Dedifferentiated amniotic fluid mesenchymal stem cell (primary cell): ENCODE measurements around the gene TPRG1.
"Not testable (repeated sequence)": the region's sequence is repeated elsewhere in the genome, so short reads cannot be mapped to it uniquely, and the experiment has no call there.

Experiments
- DNase-seq: peaks from one replicate; pipeline ENCODE4 v3.0.0-alpha.2; 2016; ENCODE audit errors: extremely low spot score

TPRG1 gene

GRCh38 chr3:189316296-189317019 is 144.7 kb downstream of the TPRG1 start:
- no peak for DNase-seq

- DNase-seq: no peak
These were observed 146.1 kb downstream of the TPRG1 start for GRCh38 chr3:189317911-189318310.

- DNase-seq: no peak
These were observed 148.7 kb downstream of the TPRG1 start for GRCh38 chr3:189320511-189320910.

- DNase-seq: no peak
These were observed 150.6 kb downstream of the TPRG1 start for GRCh38 chr3:189322339-189322738.

DNA sequence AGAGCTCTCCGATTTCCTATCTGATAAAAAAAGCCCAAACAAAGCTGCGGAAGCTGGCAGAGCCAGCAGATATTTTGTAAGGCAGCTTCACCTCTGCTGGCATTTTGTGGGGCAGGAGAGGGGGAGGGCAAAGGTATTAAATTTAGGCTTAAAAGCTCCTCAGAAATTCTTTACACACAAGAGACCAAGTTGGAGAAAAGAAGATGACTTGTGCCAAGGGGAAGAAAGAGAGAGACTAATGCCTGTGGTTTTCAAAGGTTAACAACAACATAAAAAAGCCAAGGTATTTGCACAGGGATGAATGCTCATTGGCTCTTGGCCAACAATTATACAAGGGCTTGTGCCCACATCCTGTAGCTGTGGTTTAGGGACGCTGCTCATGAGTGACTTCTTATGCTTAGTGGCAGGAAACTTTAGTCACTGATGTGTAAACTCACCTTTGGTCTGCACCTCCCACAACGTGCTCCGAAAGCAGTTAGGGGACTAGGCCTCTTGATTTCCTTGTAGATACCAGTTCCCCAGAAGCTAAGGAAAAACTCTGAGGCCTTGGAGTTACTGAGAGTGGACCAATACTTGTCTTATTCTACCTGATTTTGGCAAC is 152.9 kb downstream of the TPRG1 start:
- DNase-seq: no peak

GRCh38 chr3:189325454-189325853 is 153.7 kb downstream of the TPRG1 start:
- DNase-seq: no peak

GRCh38 chr3:189329630-189330029 is 157.9 kb downstream of the TPRG1 start:
- not testable (repeated sequence) for DNase-seq

GRCh38 chr3:189330066-189330465 is 158.3 kb downstream of the TPRG1 start:
- DNase-seq: no peak

GRCh38 chr3:189331002-189331418 is 159.2 kb downstream of the TPRG1 start:
- DNase-seq: no peak

DNA sequence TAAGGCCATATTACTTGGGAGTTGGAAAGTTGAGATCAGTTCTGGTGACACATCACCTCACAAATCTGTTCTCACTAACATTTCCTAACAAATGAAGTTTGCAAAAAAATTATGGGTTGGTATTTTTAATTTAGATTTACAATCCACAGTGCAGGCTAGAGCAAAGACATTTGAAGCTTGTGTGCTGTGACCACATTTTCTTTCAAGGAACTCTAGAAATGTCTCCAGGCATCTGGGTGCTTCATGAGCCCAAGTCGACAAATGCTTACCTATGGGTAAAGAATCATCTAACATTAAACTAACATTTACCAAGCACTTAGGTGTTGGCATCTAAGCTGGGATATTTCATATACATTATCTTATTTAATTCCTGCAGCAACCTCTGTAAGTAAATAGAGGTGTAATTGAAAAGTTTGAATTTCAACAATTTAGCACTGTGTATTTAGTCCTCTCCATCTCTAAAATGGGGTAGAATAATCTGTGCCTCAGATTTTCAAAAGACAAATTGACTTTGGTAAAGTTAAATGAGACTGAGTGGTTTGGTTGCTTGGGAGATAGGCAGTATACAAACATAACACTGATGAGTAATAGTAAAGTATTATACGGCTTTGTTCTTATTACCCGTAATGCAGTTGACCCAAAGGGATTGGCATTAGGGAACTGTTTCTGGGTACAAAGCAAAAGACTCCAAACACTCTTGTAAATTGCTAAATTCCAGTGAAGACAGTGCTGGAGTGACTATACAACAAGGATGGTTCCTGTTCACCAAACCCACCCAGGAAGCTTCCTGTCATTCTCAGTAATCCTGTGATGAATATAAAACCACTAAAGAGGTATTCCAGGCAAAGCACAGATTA is 162.5 kb downstream of the TPRG1 start:
- no peak for DNase-seq

- DNase-seq: no peak
These were observed 165.9 kb downstream of the TPRG1 start for GRCh38 chr3:189337673-189338091.

GRCh38 chr3:189338366-189338765 is 166.6 kb downstream of the TPRG1 start:
- DNase-seq: no peak

DNA sequence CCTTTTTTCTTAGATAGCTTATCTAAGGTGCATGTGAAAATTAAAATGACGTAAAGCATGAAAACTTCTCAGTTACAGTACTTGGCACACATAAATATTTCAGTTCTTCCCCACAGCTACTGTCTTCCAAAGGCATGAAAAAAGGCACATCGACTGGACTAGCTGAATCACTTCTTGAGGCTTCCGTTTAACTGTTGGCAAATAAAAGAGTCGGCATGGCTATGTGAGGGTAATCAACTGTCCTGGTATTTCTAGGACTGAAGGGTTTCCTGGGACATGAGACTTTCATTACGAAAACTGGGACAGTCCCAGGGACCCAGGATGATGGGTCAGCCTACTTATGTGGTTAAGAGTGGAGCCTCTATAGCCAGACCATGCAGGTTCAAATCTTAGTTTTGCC is 168.2 kb downstream of the TPRG1 start:
- DNase-seq: no peak

DNA sequence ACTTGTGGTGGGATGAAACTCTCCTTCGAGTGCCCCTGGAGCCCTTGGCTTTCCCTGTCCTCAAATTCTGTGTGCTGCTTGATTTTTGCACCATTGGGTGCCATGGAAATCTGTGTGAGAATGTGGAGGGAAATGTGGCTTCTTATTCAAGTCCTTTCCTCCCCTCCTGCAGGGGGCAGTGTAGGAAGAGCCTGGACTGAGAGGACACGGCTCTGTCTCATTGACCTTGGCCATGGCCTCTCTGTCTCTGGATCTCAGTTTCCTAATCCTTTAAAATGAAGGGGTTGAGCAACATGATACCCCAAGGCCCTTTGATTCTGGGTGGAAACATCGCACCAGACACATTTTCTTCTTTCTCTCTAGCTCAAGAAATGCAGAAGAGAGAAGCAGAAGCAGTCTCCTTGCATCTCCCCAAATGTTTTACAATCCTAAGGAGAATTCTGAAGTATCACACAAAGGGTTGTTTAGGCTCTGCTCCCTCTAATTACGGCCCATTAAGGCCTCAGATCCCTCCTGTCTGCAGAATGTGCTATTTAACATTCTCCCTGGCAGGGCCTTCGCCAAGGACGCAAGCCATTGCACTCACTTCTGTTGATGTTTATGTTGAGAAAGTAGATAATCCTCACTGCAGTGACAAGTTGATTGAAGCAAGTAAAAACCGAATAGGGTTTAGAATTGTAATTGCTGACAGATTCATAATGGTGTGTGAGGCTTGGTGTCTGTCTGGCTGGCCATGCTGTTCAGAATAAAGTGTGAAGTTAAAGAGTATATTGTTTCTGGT is 169.1 kb downstream of the TPRG1 start:
- DNase-seq: no peak

GRCh38 chr3:189342811-189343210 is 171.0 kb downstream of the TPRG1 start:
- no peak for DNase-seq

DNA sequence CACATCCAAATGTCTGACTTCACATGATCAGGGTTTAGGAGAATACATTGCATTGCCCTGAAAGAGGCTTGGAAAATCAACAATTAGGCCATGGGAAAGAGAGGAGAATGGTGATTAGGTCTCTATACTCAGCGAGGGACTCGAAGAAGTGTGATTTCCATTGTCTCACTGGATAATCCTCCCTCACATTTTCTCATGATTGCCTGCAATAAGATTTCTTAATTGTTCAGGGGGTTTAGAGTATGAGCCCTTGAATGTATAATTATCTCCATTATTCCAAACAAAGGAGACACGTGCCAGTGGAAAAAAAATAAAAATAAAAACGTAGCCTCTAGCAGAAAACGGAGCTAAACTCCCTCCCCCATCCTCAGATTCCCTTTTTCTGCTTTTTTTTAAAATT is 173.2 kb downstream of the TPRG1 start:
- no peak for DNase-seq

DNA sequence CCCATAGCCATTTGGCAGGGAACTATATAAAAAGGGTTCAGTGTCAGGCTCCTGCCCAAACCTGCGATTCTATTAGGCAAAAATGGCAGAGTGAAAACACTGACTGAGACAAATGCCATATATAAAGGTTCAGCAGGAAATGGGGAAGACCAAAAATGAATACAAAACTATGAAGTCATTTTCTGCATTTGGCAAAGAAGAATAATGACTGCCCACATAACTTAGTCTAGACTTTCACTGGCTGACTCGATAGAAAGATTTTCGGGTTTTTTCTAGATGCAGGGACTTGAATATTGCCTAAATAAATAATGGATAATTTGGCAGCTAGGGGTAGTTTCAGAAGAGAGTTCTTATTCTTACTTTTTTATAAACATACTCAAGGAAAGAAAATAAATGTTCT is 178.0 kb downstream of the TPRG1 start:
- DNase-seq: no peak

GRCh38 chr3:189353318-189353965 is 181.7 kb downstream of the TPRG1 start:
- no peak for DNase-seq

- DNase-seq: no peak
These were observed 182.5 kb downstream of the TPRG1 start for GRCh38 chr3:189353988-189354889.

- DNase-seq: no peak
These were observed 183.3 kb downstream of the TPRG1 start for GRCh38 chr3:189355115-189355480.
